MM.1S (cell line): ENCODE measurements around the gene RYR2.

Source experiments
- DNase-seq: peaks from one replicate; pipeline ENCODE4 v3.0.0-alpha.2; 2015
- H2AFZ ChIP-seq: fragments of 300-600 bp; sonication (generic); 2 replicates; pipeline ENCODE4 v1.6.0; 2016; ENCODE audit warnings: antibody characterized with exemption, low read length
- H3F3A ChIP-seq: fragments of 300-600 bp; sonication (generic); 2 replicates; pipeline ENCODE4 v1.6.1; 2016; ENCODE audit warnings: mild to moderate bottlenecking, antibody characterized with exemption, low read length, moderate library complexity, mixed read lengths; ENCODE audit not compliant: insufficient read depth
- H3K27ac ChIP-seq: fragments of 300-600 bp; sonication (generic); 2 replicates; pipeline ENCODE4 v1.5.1; 2016; ENCODE audit warnings: mild to moderate bottlenecking, low read length
- H3K27me3 ChIP-seq: fragments of 300-600 bp; sonication (generic); replicated peaks from 2 replicates; pipeline ENCODE4 v1.6.0; 2016; ENCODE audit warnings: low read length; ENCODE audit not compliant: insufficient read depth
- H3K36me3 ChIP-seq: fragments of 300-600 bp; sonication (generic); replicated peaks from 2 replicates; pipeline ENCODE4 v1.6.1; 2016; ENCODE audit warnings: mild to moderate bottlenecking, low read length, mixed read lengths; ENCODE audit not compliant: insufficient read depth
- H3K4me1 ChIP-seq: fragments of 300-600 bp; sonication (generic); 2 replicates; pipeline ENCODE4 v1.6.1; 2016; ENCODE audit warnings: low read length, mixed read lengths
- H3K4me2 ChIP-seq: fragments of 300-600 bp; sonication (generic); 2 replicates; pipeline ENCODE4 v1.6.0; 2016; ENCODE audit warnings: low read depth, low read length
- H3K4me3 ChIP-seq: fragments of 300-600 bp; sonication (generic); 2 replicates; pipeline ENCODE4 v1.5.1; 2016; ENCODE audit warnings: low read length, mixed read lengths
- H3K79me2 ChIP-seq: fragments of 300-600 bp; sonication (generic); 2 replicates; pipeline ENCODE4 v1.6.1; 2016; ENCODE audit warnings: mixed run types, low read length, mixed read lengths
- H3K9ac ChIP-seq: fragments of 300-600 bp; sonication (generic); 2 replicates; pipeline ENCODE4 v1.6.1; 2016; ENCODE audit warnings: low read length, mixed read lengths
- H3K9me2 ChIP-seq: fragments of 300-600 bp; sonication (generic); replicated peaks from 2 replicates; pipeline ENCODE4 v1.6.1; 2016; ENCODE audit warnings: mild to moderate bottlenecking, low read length, mixed read lengths; ENCODE audit not compliant: insufficient read depth
- H3K9me3 ChIP-seq: fragments of 300-600 bp; sonication (generic); replicated peaks from 2 replicates; pipeline ENCODE4 v1.6.1; 2016; ENCODE audit warnings: mild to moderate bottlenecking, low read length, mixed read lengths; ENCODE audit not compliant: insufficient read depth
- H4K20me1 ChIP-seq: fragments of 300-600 bp; sonication (generic); 2 replicates; pipeline ENCODE4 v1.6.1; 2016; ENCODE audit warnings: mild to moderate bottlenecking, low read length, moderate library complexity, mixed read lengths; ENCODE audit not compliant: insufficient read depth
- CTCF ChIP-seq: fragments of 300-600 bp; sonication (generic); IDR thresholded peaks from 2 replicates; pipeline ENCODE4 v1.5.1; 2016; ENCODE audit warnings: antibody characterized with exemption, low read length, mixed read lengths
- EZH2 ChIP-seq: fragments of 300-600 bp; sonication (generic); optimal IDR thresholded peaks from 2 replicates; pipeline ENCODE3; 2017; ENCODE audit warnings: low read depth, mild to moderate bottlenecking, antibody characterized with exemption, low read length, mixed read lengths
- EZH2phosphoT487 ChIP-seq: fragments of 300-600 bp; sonication (generic); IDR thresholded peaks from 2 replicates; pipeline ENCODE4 v1.6.1; 2018; ENCODE audit warnings: antibody characterized with exemption, low read length

RYR2 gene

GRCh38 chr1:237140986-237141385 lies 99.0 kb downstream of the RYR2 start:
- Histone ChIP-seq H3K9me2 (no peaks in the 10 kb centered on the region), H3K27me3 (no peaks in the 10 kb centered on the region), H2AFZ (no peak overlapping the region), H3K79me2 (no peaks in the 10 kb centered on the region), H3K9me3 (no peaks in the 10 kb centered on the region), H3K36me3 (no peaks in the 10 kb centered on the region), H3K4me2 (no peak overlapping the region), H3K9ac (no peak overlapping the region), H3F3A (no peaks in the 10 kb centered on the region), H3K27ac (no peak overlapping the region), H4K20me1 (no peaks in the 10 kb centered on the region), H3K4me1 (no peaks in the 10 kb centered on the region), H3K4me3 (no peak overlapping the region)
- DNase-seq, result no peak
- no peak for TF ChIP-seq EZH2phosphoT487
- TF ChIP-seq CTCF, result no peak
- TF ChIP-seq EZH2, result no peak

DNA sequence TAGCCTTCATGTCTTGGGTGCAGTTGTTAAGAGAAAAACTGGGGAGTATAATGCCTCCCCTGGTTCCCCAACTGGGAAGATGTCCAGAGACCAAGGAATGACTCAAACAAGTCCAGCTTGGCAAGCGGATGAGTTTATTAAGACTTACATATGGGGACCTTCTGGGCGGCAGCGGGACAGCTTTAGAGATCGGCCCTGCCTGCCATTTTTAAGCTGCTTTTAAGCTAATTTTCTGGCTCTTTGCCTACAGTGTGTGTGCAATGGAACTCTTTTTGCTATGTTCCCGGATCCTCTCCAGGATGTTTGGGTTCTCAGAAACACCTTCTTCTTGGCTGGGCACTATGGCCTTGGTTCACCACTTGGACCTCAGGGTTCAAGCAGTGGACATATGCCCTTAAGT lies 99.5 kb downstream of the RYR2 start:
- H3K4me1 ChIP-seq, result no peaks in the 10 kb centered on the region
- no peak overlapping the region for H3K4me2 ChIP-seq
- TF ChIP-seq EZH2phosphoT487, result no peak
- TF ChIP-seq EZH2, result no peak
- TF ChIP-seq CTCF, result no peak
- DNase-seq, result no peak
- H3K27me3 ChIP-seq, result no peaks in the 10 kb centered on the region
- H2AFZ ChIP-seq, result no peak overlapping the region
- H3K79me2 ChIP-seq, result no peaks in the 10 kb centered on the region
- no peak overlapping the region for H3K9ac ChIP-seq
- no peaks in the 10 kb centered on the region for H3K9me3 ChIP-seq
- H3K4me3 ChIP-seq, result no peak overlapping the region
- H3K27ac ChIP-seq, result no peak overlapping the region
- H3K9me2 ChIP-seq, result no peaks in the 10 kb centered on the region
- H3F3A ChIP-seq, result no peaks in the 10 kb centered on the region
- no peaks in the 10 kb centered on the region for H4K20me1 ChIP-seq
- H3K36me3 ChIP-seq, result no peaks in the 10 kb centered on the region

- Histone ChIP-seq H3K4me2 (no peak overlapping the region), H2AFZ (no peak overlapping the region)
- DNase-seq, result no peak
These were observed 103.6 kb downstream of the RYR2 start for GRCh38 chr1:237145379-237146135.

More at GRCh38 chr1:237145379-237146135, 103.6 kb downstream of the RYR2 start:
- H3K9me2 ChIP-seq, result no peaks in the 10 kb centered on the region
- no peaks in the 10 kb centered on the region for H3K9me3 ChIP-seq
- H3K27me3 ChIP-seq, result no peaks in the 10 kb centered on the region
- no peaks in the 10 kb centered on the region for H3K4me1 ChIP-seq
- no peaks in the 10 kb centered on the region for H3K36me3 ChIP-seq
- H3K79me2 ChIP-seq, result no peaks in the 10 kb centered on the region
- H3K27ac ChIP-seq, result no peak overlapping the region
- no peaks in the 10 kb centered on the region for H3F3A ChIP-seq
- H3K4me3 ChIP-seq, result no peak overlapping the region
- no peaks in the 10 kb centered on the region for H4K20me1 ChIP-seq
- TF ChIP-seq EZH2, result no peak
- TF ChIP-seq CTCF, result no peak
- TF ChIP-seq EZH2phosphoT487, result no peak
- H3K9ac ChIP-seq, result no peak overlapping the region
